ENCODE results near the gene RNF222. TPM values are rescaled to one million over a fixed set of nuclear protein-coding genes. Genes with fewer than 3 reads are reported as not detected.

RNF222 gene
- total RNA-seq, 1 donor from 2014 or later = not detected

DNA sequence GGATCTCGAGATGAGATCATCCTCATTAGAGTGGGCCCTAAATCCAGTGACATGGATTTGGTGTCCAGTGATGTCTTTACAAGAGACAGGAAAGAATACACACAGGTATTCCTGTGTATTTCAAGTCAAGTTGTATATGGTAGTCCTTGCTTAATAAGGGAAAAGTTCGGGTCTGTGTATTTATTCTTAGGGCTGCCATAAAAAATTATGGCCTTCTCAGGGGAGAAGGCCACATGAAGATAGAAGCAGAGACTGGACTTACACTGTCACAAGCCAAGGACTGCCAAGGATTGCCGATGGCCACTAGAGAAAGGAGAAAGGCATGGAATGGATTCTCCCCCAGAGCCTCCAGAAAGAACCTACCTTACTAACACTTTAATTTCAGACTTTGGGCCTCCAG, 29.4 kb downstream of the RNF222 start:
- no peak for DNase-seq (ENCODE audit: low read depth)
- H3K4me3 ChIP-seq (ENCODE audit: low read depth, low read length) = no peak overlapping the region
- no peaks in the 10 kb centered on the region for H3K36me3 ChIP-seq (ENCODE audit: control insufficient read depth, insufficient read depth, low read length)
- TF ChIP-seq, protein P1, sequence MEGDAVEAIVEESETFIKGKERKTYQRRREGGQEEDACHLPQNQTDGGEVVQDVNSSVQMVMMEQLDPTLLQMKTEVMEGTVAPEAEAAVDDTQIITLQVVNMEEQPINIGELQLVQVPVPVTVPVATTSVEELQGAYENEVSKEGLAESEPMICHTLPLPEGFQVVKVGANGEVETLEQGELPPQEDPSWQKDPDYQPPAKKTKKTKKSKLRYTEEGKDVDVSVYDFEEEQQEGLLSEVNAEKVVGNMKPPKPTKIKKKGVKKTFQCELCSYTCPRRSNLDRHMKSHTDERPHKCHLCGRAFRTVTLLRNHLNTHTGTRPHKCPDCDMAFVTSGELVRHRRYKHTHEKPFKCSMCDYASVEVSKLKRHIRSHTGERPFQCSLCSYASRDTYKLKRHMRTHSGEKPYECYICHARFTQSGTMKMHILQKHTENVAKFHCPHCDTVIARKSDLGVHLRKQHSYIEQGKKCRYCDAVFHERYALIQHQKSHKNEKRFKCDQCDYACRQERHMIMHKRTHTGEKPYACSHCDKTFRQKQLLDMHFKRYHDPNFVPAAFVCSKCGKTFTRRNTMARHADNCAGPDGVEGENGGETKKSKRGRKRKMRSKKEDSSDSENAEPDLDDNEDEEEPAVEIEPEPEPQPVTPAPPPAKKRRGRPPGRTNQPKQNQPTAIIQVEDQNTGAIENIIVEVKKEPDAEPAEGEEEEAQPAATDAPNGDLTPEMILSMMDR (IDR thresholded peaks at IDR 0.05; ENCODE audit: insufficient read depth, low read length, poor library complexity, severe bottlenecking) = no peak
- no peaks in the 10 kb centered on the region for H3K27me3 ChIP-seq (ENCODE audit: control insufficient read depth, insufficient read depth, low read length)

DNA sequence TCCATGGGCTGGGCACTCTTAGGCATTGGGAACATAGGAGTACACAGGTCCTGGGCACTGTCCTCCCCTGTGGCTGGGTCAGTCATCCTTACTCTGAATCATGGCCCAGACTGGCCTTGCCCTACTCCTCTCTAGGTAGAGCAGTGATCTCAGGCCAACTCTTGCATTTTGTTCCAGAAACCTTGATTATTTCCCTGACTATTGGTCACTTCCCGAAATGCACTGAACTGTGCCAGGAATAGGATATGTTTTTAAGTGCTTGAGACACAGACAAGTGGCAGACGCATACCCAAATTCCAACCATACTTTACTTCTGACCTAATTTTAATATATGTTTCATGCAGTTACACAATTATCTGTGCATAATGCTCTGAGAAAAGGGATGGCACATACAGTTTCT, 31.4 kb downstream of the RNF222 start:
- Histone ChIP-seq H3K27me3 (ENCODE audit: control insufficient read depth, insufficient read depth, low read length) (no peaks in the 10 kb centered on the region), H3K36me3 (ENCODE audit: control insufficient read depth, insufficient read depth, low read length) (no peaks in the 10 kb centered on the region), H3K4me3 (ENCODE audit: low read depth, low read length) (no peak overlapping the region)
- no peak for DNase-seq (ENCODE audit: low read depth)
- TF ChIP-seq, protein P1 (IDR thresholded peaks at IDR 0.05; ENCODE audit: insufficient read depth, low read length, poor library complexity, severe bottlenecking) = no peak

DNA sequence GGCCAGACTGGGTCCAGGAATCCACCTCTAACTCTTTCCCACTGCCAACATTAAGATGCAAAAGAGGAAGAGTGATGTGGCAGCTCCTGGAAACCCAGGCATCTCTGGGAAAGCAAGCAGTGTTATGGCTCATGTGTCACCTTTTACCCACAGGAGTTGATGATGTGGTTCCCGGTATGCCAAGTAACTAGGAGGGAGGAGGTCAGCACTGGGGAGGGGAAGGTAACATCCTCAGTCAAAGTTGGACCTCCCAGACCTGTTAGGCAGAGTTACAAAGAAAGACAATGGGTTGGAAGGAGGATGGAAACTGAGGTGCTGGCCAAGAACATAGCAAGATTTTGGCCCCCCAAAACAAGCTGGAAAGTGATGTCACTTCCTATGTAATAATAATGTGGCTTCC, 32.5 kb downstream of the RNF222 start:
- Histone ChIP-seq H3K27me3 (ENCODE audit: control insufficient read depth, insufficient read depth, low read length) (no peaks in the 10 kb centered on the region), H3K36me3 (ENCODE audit: control insufficient read depth, insufficient read depth, low read length) (no peaks in the 10 kb centered on the region), H3K4me3 (ENCODE audit: low read depth, low read length) (no peak overlapping the region)
- TF ChIP-seq, protein P1 (IDR thresholded peaks at IDR 0.05; ENCODE audit: insufficient read depth, low read length, poor library complexity, severe bottlenecking) = no peak
- DNase-seq (ENCODE audit: low read depth) = no peak

DNA sequence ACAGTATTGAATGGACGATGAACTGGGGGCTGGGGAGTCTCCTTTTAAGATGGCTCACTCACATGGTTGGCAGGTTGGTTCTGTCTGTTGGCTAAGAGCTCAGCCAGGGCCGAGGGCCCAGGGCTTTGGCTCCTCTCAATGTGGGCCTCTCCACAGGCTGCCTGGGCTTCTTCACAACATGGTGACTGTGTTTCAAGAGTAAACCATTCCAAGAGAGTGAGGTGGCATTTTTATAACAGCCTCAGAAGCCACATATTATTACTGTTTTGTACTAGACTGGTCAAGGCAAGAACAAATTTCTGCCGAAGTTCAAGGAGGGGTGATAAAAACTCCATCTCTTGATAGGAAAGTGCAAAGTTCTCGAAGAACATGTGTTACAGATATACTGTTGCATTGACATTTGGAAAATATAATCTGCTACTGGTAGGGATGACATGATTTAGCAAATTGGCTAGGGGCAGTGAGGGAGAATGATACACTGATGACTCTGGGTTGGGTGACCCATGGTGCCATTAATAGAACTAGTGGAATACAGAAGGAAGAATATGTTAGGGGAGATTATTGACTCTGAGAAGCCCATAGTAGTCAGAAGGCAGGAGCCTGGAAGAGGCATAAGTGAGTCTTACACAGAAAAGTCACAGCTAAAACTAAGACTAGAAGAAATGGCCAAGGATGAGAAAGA, 34.8 kb downstream of the RNF222 start:
- Histone ChIP-seq H3K27me3 (ENCODE audit: control insufficient read depth, insufficient read depth, low read length) (no peaks in the 10 kb centered on the region), H3K4me3 (ENCODE audit: low read depth, low read length) (no peak overlapping the region), H3K36me3 (ENCODE audit: control insufficient read depth, insufficient read depth, low read length) (no peaks in the 10 kb centered on the region)
- no peak for DNase-seq (ENCODE audit: low read depth)
- TF ChIP-seq, protein P1 (IDR thresholded peaks at IDR 0.05; ENCODE audit: insufficient read depth, low read length, poor library complexity, severe bottlenecking) = no peak

DNA sequence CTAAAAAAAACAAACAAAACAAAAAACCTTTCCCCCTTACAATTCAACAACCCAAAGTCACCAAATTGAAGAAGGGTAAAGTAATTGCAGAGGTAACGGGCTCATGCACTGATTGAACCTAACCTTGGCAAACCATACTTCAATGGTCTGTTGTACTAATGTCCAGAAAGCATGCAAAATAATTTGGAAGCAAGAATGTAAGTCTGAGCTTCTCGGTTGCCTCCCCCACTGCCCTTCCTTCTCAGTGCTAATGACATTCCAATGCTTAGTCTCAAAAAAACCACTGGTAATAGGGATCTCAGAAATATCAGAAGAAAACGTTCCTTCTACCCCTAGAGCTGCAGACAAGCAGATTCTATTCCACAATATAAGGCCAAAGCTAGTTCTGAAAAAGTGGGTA, 36.9 kb downstream of the RNF222 start:
- Histone ChIP-seq H3K36me3 (ENCODE audit: control insufficient read depth, insufficient read depth, low read length) (no peaks in the 10 kb centered on the region), H3K4me3 (ENCODE audit: low read depth, low read length) (no peak overlapping the region), H3K27me3 (ENCODE audit: control insufficient read depth, insufficient read depth, low read length) (no peaks in the 10 kb centered on the region)
- no peak for DNase-seq (ENCODE audit: low read depth)
- TF ChIP-seq, protein P1 (IDR thresholded peaks at IDR 0.05; ENCODE audit: insufficient read depth, low read length, poor library complexity, severe bottlenecking) = no peak

DNA sequence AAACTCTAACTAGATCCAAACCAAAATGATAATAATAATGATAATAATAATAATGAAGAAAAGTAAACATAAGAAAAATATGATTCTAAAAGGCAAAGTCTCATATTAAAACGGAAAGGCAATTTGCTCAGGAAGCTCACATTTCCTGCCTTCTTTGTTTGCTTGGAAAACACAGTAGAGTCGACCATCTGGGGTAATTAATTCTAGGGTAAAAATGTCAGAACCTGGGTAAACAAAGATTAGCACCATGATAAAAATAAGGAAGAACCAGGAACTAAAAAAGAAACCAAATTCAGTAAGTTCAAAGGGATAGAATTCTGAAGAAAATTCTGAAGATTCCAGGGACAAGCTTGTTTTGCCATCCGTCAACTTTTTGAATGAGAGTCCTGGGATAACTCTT, 37.4 kb downstream of the RNF222 start:
- no peak for DNase-seq (ENCODE audit: low read depth)
- H3K4me3 ChIP-seq (ENCODE audit: low read depth, low read length) = no peak overlapping the region
- TF ChIP-seq, protein P1 (IDR thresholded peaks at IDR 0.05; ENCODE audit: insufficient read depth, low read length, poor library complexity, severe bottlenecking) = no peak
- H3K27me3 ChIP-seq (ENCODE audit: control insufficient read depth, insufficient read depth, low read length) = no peaks in the 10 kb centered on the region
- H3K36me3 ChIP-seq (ENCODE audit: control insufficient read depth, insufficient read depth, low read length) = no peaks in the 10 kb centered on the region
